Activated T-cell treated with anti-CD3 and anti-CD28 coated beads, Interleukin-2, amount 50 U/mL, for 72 hours (primary cell): Measurements from ENCODE around the gene FAM50B. TPM values are rescaled to one million over a fixed set of nuclear protein-coding genes. Genes with fewer than 3 reads are reported as not detected.
"Not testable (repeated sequence)": the region's sequence is repeated elsewhere in the genome, so short reads cannot be mapped to it uniquely, and the experiment has no call there.

ENCODE experiments used
- ATAC-seq, 2 donors: fragments of 150-1000 bp; cut with Tn5 transposase; replicated peaks in 1 of 2; 2 replicates each; pipeline ENCODE4 v1.10.0; 2021; ENCODE audit warnings: moderate library complexity in 2 of 2, mild to moderate bottlenecking in 1 of 2
- DNase-seq, 2 donors: peaks; one replicate each; pipeline ENCODE4 v3.0.0; 2021 to 2022; ENCODE audit warnings: mixed read lengths in 1 of 2
- H3K27ac Mint-ChIP-seq: one replicate; pipeline ENCODE4 v1.8.0; 2022; ENCODE audit warnings: mild to moderate bottlenecking, moderate library complexity, mixed read lengths
- H3K27me3 Mint-ChIP-seq: one replicate; pipeline ENCODE4 v1.8.0; 2022; ENCODE audit warnings: low read depth, mixed read lengths
- H3K36me3 Mint-ChIP-seq, 2 donors: one replicate each; pipeline ENCODE4 v1.8.0; 2022; ENCODE audit warnings: mixed read lengths in 2 of 2, mild to moderate bottlenecking in 1 of 2; ENCODE audit not compliant: insufficient read depth in 2 of 2
- H3K4me1 Mint-ChIP-seq: one replicate; pipeline ENCODE4 v1.8.0; 2022; ENCODE audit warnings: low read depth, mixed read lengths
- H3K4me3 Mint-ChIP-seq, 2 donors: one replicate each; pipeline ENCODE4 v1.8.0; 2022; ENCODE audit warnings: mild to moderate bottlenecking in 2 of 2, mixed read lengths in 2 of 2, moderate library complexity in 2 of 2
- H3K9me3 Mint-ChIP-seq, 2 donors: one replicate each; pipeline ENCODE4 v1.8.0; 2022; ENCODE audit warnings: mixed read lengths in 2 of 2
- total RNA-seq, 2 donors: library from RNA; stranded (reverse); gene quantifications; one replicate each; pipeline ENCODE4 v1.2.3, GENCODE V29; 2022

The FAM50B gene
- total RNA-seq, 2 donors from 2014 or later, result 8.1 to 8.2 TPM

DNA sequence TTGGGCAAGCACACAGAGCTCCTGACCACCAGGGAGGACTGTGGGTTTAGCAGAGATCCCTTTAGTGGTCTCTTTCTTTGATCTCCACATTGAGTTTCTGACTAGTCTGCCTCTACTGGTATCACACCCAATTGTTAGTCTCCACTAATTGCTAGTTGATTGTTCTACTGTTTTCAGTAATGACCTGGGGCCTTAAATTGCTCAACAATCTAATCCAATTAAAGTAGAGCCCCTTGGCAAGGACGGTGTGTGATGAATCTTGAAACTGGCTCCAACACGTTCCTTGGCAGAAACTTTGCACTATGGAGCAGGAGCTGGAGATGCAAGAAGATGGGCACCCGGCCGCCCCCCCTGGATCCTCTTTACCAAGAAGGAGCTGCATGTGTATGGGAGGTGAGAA lies 12.3 kb downstream of the FAM50B start:
- Mint-ChIP-seq H3K27me3 (peaks cover 30% of the 10 kb centered on the region), H3K4me3 (no peak overlapping the region), H3K27ac (no peak overlapping the region), H3K9me3 (peaks cover 0 to 8% of the 10 kb centered on the region in 2 donors), H3K36me3 (peaks cover 7 to 12% of the 10 kb centered on the region in 2 donors), H3K4me1 (no peaks in the 10 kb centered on the region)
- DNase-seq, result no peak
- no peak for ATAC-seq

DNA sequence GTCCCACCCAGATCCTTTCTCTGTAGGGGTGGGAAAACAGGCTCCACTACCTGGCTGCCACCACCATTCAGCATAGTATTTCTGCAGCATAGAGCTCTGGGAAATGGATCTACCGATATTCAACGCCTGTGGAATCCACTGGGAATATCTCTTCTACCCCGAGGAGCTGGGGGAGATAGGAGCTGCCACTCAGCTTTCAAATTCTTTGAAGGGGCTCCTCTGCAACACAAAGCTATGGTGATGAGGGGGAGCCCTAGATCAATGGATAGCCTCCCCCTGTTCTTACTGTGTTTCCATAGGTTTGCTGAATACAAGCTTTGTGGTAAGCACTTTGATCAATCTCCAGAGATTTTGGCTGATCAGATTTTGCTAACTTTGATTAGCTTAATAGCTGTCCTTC lies 12.9 kb downstream of the FAM50B start:
- peaks cover 0 to 8% of the 10 kb centered on the region in 2 donors for H3K9me3 Mint-ChIP-seq
- DNase-seq (no peak), ATAC-seq (no peak)
- peaks cover 7 to 12% of the 10 kb centered on the region in 2 donors for H3K36me3 Mint-ChIP-seq
- H3K27ac Mint-ChIP-seq, result no peak overlapping the region
- H3K4me3 Mint-ChIP-seq, result no peak overlapping the region
- peaks cover 30% of the 10 kb centered on the region for H3K27me3 Mint-ChIP-seq
- no peaks in the 10 kb centered on the region for H3K4me1 Mint-ChIP-seq

DNA sequence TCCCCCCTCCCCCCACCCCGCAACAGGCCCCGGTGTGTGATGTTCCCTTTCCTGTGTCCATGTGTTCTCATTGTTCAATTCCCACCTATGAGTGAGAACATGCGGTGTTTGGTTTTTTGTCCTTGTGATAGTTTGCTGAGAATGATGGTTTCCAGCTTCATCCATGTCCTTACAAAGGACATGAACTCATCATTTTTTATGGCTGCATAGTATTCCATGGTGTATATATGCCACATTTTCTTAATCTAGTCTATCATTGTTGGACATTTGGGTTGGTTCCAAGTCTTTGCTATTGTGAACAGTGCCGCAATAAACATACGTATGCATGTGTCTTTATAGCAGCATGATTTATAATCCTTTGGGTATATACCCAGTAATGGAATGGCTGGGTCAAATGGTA lies 14.1 kb downstream of the FAM50B start:
- H3K9me3 Mint-ChIP-seq, DNase-seq, ATAC-seq, H3K27ac Mint-ChIP-seq, H3K4me3 Mint-ChIP-seq: not testable (repeated sequence)
- H3K36me3 Mint-ChIP-seq, result peaks cover 7 to 12% of the 10 kb centered on the region in 2 donors
- H3K27me3 Mint-ChIP-seq, result peaks cover 30% of the 10 kb centered on the region
- H3K4me1 Mint-ChIP-seq, result peaks cover 12% of the 10 kb centered on the region

DNA sequence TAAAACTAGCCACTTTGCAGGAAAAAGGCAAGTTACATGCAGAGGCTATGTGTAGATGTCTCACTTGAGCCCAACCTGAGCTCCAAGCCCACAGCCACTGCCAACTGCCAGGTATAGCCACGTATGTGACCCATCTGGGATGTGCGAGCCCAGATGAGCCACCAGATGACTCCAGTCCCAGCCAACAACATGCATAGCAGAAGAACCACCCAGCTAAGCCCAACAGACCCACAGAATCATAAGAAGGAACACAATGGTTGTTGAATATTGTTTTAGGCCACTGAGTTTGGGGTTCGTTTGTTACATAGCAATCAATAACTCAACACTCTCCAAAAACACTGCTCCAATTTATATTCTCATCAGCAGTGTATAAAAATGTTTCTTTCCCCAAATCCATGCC lies 16.3 kb downstream of the FAM50B start:
- Mint-ChIP-seq H3K4me1 (peaks cover 34% of the 10 kb centered on the region), H3K27me3 (peaks cover 45% of the 10 kb centered on the region), H3K9me3 (peaks cover 0 to 5% of the 10 kb centered on the region in 2 donors), H3K36me3 (peaks cover 4 to 7% of the 10 kb centered on the region in 2 donors), H3K4me3 (no peak overlapping the region), H3K27ac (no peak overlapping the region)
- ATAC-seq (no peak), DNase-seq (no peak)

DNA sequence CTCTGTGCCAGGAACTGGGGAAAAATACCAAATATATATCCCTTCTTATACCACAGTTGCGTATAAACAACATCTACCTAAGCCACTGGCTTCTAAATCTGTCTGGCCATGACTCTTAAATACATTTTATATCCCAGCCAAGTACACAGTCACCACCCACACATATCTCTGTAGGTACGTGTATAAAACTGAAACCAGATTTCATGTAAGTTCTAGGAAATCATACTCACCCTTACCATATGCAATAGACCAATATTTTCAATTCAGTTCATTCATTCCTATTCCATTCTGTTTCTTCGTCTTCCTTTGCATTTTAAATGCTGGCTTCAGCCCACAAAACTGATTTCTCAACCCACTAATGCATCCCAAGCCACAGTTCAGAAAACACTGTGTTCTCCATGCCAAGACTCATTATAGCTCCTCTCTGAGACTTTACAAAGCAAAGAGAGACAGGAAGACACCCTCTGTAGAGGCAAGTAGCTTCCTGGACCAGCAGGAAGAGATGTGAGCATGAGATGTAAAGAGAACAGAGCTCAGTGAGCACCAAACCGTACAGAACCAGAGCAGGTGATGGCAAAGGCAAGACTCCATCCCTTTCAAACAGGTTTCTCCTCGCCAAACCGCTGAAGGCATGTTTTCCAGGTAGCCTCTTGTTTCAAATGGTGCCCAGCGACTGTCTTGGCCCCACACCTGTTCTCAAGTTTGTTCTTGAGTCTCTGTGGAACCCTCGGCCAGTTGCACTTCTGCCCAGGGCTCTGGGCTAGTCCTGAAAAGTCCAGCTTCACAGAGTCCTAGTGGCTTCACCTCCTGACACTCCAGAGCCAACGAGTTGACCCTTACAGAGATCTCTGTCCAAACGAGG lies 18.7 kb downstream of the FAM50B start:
- H3K9me3 Mint-ChIP-seq, result peaks cover 0 to 3% of the 10 kb centered on the region in 2 donors
- peak in 1 of 2 donors; percentile 17 for DNase-seq
- H3K27me3 Mint-ChIP-seq, result peaks cover 29% of the 10 kb centered on the region
- peak; percentile 88 to 89 for ATAC-seq
- peaks cover 4 to 5% of the 10 kb centered on the region in 2 donors for H3K36me3 Mint-ChIP-seq
- peak overlapping the region; percentile 62 to 64 for H3K4me3 Mint-ChIP-seq
- H3K4me1 Mint-ChIP-seq, result peaks cover 36% of the 10 kb centered on the region
- H3K27ac Mint-ChIP-seq, result peak overlapping the region; percentile 69

DNA sequence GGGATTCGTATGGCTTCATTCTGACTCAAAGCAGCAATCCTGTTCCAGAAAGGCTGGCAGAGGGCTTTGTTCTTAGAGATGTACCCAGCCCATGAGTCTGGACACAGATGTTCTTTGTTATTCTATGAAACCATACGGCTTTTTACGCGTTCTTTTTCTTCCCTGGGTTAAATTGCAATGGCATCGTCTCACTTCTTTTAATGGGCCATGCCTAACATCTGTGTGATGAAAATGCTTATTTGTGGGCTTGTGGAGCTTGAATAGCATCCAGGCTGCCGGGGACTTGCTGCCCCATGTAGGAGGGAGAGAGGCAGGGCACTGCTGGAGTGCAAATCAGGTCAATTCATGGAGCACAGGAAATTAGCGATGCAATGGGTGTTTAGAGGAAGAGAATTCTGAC lies 19.4 kb downstream of the FAM50B start:
- H3K36me3 Mint-ChIP-seq, result peaks cover 4 to 5% of the 10 kb centered on the region in 2 donors
- peak overlapping the region in 1 of 2 donors; percentile 64 for H3K4me3 Mint-ChIP-seq
- DNase-seq, result no peak
- peaks cover 29% of the 10 kb centered on the region for H3K27me3 Mint-ChIP-seq
- H3K9me3 Mint-ChIP-seq, result peaks cover 0 to 3% of the 10 kb centered on the region in 2 donors
- peak in 1 of 2 donors; percentile 4 for ATAC-seq
- peaks cover 36% of the 10 kb centered on the region for H3K4me1 Mint-ChIP-seq
- H3K27ac Mint-ChIP-seq, result peak overlapping the region; percentile 69

DNA sequence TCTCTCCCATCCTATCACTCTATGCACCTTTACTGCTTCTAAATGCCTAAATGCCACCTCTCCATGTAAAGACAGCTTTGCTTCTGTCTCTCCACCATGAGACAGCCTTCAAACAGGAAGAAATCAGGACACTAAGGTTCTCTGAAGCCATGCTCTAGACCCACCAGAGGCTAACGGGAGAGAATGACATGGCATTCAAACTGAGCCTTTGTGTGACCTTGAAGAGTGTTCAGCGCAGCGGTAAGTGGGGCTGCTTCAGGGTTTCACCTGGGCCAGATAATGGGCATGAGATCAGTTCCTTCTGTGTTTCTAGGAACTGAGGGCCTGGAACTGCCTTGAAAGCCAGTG lies 20.1 kb downstream of the FAM50B start:
- H3K4me1 Mint-ChIP-seq, result peaks cover 36% of the 10 kb centered on the region
- H3K36me3 Mint-ChIP-seq, result peaks cover 4 to 5% of the 10 kb centered on the region in 2 donors
- H3K27me3 Mint-ChIP-seq, result peaks cover 29% of the 10 kb centered on the region
- peaks cover 0 to 3% of the 10 kb centered on the region in 2 donors for H3K9me3 Mint-ChIP-seq
- DNase-seq (no peak), ATAC-seq (no peak)
- peak overlapping the region; percentile 91 for H3K27ac Mint-ChIP-seq
- H3K4me3 Mint-ChIP-seq, result peak overlapping the region in 1 of 2 donors; percentile 79

DNA sequence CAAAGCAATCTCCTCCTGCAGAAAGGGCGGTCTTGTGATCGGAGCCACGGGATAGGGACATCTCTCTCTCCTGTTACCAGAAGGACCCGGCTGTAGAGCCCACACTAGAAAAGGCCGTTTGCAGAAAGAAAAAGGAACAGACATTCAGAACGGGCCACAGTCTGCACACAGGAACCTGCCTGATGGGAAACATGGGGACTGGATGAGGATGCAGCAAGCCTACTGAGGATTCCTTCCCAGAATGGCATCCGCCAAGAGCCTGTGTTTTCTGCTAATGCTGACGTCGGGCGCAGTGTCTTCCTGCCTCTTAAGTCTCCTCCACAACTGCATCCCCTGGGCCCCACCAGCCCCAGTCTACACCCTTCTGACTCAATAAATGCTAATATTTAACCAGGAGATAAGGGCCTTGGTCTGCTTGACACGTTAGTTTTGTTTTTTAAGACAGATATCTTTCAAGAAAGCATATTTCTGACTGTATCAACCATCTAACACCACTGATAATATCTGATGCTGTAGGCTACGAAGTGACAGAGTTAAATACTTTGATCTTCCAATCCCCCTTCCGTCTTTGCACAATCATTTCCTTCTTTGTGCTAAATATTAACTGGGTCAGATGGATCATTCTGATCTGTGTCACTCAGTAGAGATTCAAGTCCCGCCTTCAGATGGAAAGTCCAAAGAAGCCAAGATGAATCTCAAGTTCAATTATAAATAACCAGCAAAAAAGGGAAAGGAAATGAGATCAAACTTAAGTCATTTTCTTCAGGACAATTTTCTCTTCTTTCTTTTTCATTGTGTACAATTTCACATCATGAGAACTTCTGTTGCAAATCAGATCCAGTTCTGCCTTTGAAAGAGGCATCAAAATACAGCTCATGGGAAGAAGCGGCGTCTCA lies 20.7 kb downstream of the FAM50B start:
- H3K36me3 Mint-ChIP-seq, result peaks cover 3 to 4% of the 10 kb centered on the region in 2 donors
- peaks cover 0 to 3% of the 10 kb centered on the region in 2 donors for H3K9me3 Mint-ChIP-seq
- ATAC-seq (peak; percentile 28 to 48), DNase-seq (peak in 1 of 2 donors; percentile 25)
- peak overlapping the region; percentile 27 to 79 for H3K4me3 Mint-ChIP-seq
- peaks cover 24% of the 10 kb centered on the region for H3K27me3 Mint-ChIP-seq
- peak overlapping the region; percentile 91 for H3K27ac Mint-ChIP-seq
- peaks cover 36% of the 10 kb centered on the region for H3K4me1 Mint-ChIP-seq

DNA sequence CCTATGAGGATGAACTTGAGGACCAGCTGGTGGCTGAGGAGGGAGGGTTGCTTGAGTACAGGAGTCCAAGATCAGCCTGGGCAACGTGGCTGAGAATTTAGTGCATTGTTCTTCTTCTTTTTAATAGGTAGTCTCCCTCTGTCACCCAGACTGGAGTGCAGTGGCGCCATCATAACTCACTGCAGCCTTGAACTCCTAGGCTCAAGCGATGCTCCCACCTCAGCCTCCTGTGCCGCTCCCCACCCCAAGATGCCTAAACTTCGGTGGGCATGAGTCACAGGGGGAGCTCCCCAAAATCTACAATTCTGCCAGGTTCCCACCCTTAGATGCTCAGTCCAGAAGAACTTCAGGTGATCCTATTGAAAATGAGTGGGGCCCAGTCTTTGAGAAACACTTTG lies 21.4 kb downstream of the FAM50B start:
- H3K27me3 Mint-ChIP-seq, result peaks cover 18% of the 10 kb centered on the region
- H3K9me3 Mint-ChIP-seq, result no peaks in the 10 kb centered on the region
- no peaks in the 10 kb centered on the region for H3K36me3 Mint-ChIP-seq
- H3K4me1 Mint-ChIP-seq, result peaks cover 36% of the 10 kb centered on the region
- DNase-seq (no peak), ATAC-seq (no peak)
- peak overlapping the region; percentile 27 to 79 for H3K4me3 Mint-ChIP-seq
- H3K27ac Mint-ChIP-seq, result peak overlapping the region; percentile 91

DNA sequence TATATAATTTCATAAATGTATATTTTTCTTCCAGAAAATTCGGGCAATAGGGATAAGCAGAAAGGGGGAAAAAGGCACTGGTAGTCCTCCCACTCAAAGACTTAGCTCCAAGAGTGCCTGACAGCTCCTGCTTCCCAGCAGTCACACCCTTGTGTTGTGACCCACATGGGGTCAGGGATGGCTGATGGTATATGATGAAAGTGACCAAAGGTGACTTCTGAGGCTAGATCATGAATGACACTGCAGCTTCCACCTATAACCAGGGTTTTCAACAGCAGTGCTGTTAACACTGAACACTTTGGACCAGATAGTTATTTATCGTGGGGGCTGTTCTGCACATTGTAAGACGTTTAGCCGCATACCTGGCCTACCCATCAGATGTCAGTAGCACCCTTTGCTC lies 22.3 kb downstream of the FAM50B start:
- Mint-ChIP-seq H3K4me3 (no peak overlapping the region), H3K9me3 (no peaks in the 10 kb centered on the region), H3K27me3 (peaks cover 16% of the 10 kb centered on the region), H3K36me3 (no peaks in the 10 kb centered on the region), H3K27ac (no peak overlapping the region), H3K4me1 (peaks cover 36% of the 10 kb centered on the region)
- DNase-seq, result no peak
- no peak for ATAC-seq

DNA sequence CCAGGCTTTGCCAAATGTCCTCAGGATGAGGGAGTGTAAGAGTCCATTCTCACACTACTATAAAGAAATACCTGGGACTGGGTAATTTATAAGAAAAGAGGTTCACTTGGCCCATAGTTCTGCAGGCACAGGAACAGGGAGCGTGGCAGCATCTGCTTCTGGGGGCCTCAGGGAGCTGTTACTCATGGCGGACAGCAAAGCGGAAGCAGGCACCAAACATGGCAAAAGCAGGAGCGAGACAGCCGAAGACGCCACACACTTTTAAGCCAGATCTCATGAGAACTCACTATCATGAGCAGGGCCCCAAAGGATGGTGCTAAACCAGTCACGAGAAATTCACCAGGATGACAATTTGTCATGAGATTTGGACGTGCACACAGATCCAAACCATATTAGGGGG lies 22.8 kb downstream of the FAM50B start:
- Mint-ChIP-seq H3K36me3 (no peaks in the 10 kb centered on the region), H3K27me3 (peaks cover 16% of the 10 kb centered on the region), H3K9me3 (no peaks in the 10 kb centered on the region), H3K4me3 (no peak overlapping the region), H3K27ac (no peak overlapping the region), H3K4me1 (peaks cover 36% of the 10 kb centered on the region)
- DNase-seq (no peak), ATAC-seq (no peak)

DNA sequence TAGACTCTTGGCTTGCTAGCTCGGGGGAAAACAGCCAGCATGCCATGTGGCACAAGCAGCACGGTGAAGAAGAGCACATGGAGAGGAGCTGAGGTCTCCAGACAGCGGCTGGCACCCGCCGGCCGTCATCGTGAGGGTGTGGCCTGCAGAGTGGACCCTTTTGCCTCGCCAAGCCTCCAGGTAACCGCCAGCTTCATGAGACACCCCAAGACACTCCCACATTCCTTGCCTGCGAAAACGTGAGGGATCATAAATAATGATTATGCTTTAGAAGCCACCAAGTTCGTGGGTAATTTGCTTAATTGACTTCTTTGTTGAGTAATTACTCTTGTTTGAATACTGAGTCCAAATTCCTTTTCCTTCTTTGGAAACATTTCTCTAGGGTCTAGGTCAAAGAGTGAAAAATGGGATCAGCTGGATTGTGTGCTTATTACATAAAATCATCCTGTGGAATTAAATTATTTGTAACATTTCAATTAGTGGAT lies 23.2 kb downstream of the FAM50B start:
- H3K4me1 Mint-ChIP-seq, result peaks cover 33% of the 10 kb centered on the region
- ATAC-seq, result no peak
- DNase-seq, result no peak
- peaks cover 16% of the 10 kb centered on the region for H3K27me3 Mint-ChIP-seq
- H3K4me3 Mint-ChIP-seq, result no peak overlapping the region
- no peaks in the 10 kb centered on the region for H3K36me3 Mint-ChIP-seq
- H3K9me3 Mint-ChIP-seq, result no peaks in the 10 kb centered on the region
- H3K27ac Mint-ChIP-seq, result no peak overlapping the region

DNA sequence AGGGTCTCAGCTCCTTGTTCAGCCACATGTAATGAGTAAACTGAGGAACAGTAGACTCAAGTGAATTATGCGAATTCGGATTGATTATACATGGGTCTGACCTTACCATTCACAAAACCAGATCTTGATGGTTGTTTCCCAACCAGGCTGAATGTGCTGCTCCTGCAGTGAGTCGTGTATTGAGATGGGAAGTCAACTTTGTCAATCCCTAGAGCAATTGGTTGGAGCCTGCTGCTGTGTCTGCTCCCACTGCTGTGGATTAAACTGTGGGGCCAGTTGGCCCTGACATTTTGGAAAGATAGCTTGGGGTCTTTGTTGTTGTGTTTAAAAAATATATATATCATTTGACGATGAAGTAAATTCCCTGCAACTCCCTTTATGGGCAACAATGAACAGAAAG lies 23.9 kb downstream of the FAM50B start:
- H3K27me3 Mint-ChIP-seq, result peaks cover 16% of the 10 kb centered on the region
- H3K27ac Mint-ChIP-seq, result no peak overlapping the region
- no peaks in the 10 kb centered on the region for H3K9me3 Mint-ChIP-seq
- peaks cover 27% of the 10 kb centered on the region for H3K4me1 Mint-ChIP-seq
- H3K36me3 Mint-ChIP-seq, result no peaks in the 10 kb centered on the region
- ATAC-seq, result no peak
- H3K4me3 Mint-ChIP-seq, result no peak overlapping the region
- no peak for DNase-seq
